Esophagus (tissue), 2 donors: Measurements from ENCODE around the gene NDST1. TPM values are rescaled to one million over a fixed set of nuclear protein-coding genes. Genes with fewer than 3 reads are reported as not detected.
A peak's percentile ranks its signal among the peaks of the same experiment; 100 is the strongest.

ENCODE experiments used
- H3K27ac ChIP-seq, 2 donors: one replicate each; pipeline ENCODE4 v1.5.1; 2013; ENCODE audit warnings: low read depth in 2 of 2, mild to moderate bottlenecking in 2 of 2, inconsistent platforms in 1 of 2, low read length in 1 of 2, moderate library complexity in 1 of 2
- H3K27me3 ChIP-seq, 2 donors: one replicate each; pipeline ENCODE4 v1.6.1; 2013; ENCODE audit warnings: low read length in 2 of 2, control low read depth in 1 of 2, mild to moderate bottlenecking in 1 of 2; ENCODE audit not compliant: insufficient read depth in 2 of 2, control insufficient read depth in 1 of 2
- H3K36me3 ChIP-seq, 2 donors: one replicate each; pipeline ENCODE4 v1.6.1; 2013; ENCODE audit warnings: low read length in 1 of 2; ENCODE audit not compliant: control insufficient read depth in 2 of 2, insufficient read depth in 2 of 2
- H3K4me1 ChIP-seq, 2 donors: one replicate each; pipeline ENCODE4 v1.6.1; 2013; ENCODE audit warnings: low read length in 1 of 2; ENCODE audit not compliant: control insufficient read depth in 2 of 2, insufficient read depth in 2 of 2
- H3K4me3 ChIP-seq, 2 donors: one replicate each; pipeline ENCODE4 v1.5.1; 2013; ENCODE audit warnings: low read length in 2 of 2, mild to moderate bottlenecking in 2 of 2, low read depth in 1 of 2, moderate library complexity in 1 of 2
- H3K9me3 ChIP-seq, 2 donors: one replicate each; pipeline ENCODE4 v1.6.1; 2013; ENCODE audit warnings: mild to moderate bottlenecking in 2 of 2, low read depth in 1 of 2, low read length in 1 of 2, moderate library complexity in 1 of 2; ENCODE audit not compliant: control insufficient read depth in 2 of 2, insufficient read depth in 1 of 2
- WGBS, 2 donors: extraction: QIAGEN DNeasy Blood & Tissue Kit; methylation state at CpG; one replicate each; pipeline ENCODE4 v1.1.7; 2013; 5-methylcytosine and 5-hydroxymethylcytosine counted together
- polyA plus RNA-seq, 2 donors: library from polyadenylated mRNA; stranded (reverse); fragments of 200-250 nt; gene quantifications; one replicate each; pipeline ENCODE4 v1.2.3, GENCODE V29; 2013
- donor health status: healthy with polysubstance abuse.
- donor health status: Bipolar disorder and iron deficiency.

The NDST1 gene
- polyA plus RNA-seq, 2 donors = 29.9 to 37.3 TPM

GRCh38 chr5:150520747-150521521, 13.0 kb downstream of the NDST1 start:
- no peaks in the 10 kb centered on the region for H3K27me3 ChIP-seq
- peaks cover 0 to 26% of the 10 kb centered on the region in 2 donors for H3K36me3 ChIP-seq
- 64 to 73% methylated on average over 36 to 38 of the region's 38 CpGs for WGBS, 2 donors
- no peaks in the 10 kb centered on the region for H3K9me3 ChIP-seq
- H3K27ac ChIP-seq = no peak overlapping the region
- peaks cover 13 to 34% of the 10 kb centered on the region in 2 donors for H3K4me1 ChIP-seq
- H3K4me3 ChIP-seq = no peak overlapping the region

DNA sequence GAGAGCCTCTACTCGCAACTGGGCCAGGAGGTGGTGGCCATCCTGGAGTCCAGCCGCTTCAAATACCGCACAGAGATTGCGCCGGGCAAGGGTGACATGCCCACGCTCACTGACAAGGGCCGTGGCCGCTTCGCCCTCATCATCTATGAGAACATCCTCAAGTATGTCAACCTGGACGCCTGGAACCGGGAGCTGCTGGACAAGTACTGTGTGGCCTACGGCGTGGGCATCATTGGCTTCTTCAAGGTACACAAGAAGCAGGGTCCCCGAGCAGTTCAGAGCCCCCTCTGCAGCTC, 13.5 kb downstream of the NDST1 start:
- H3K36me3 ChIP-seq = peaks cover 0 to 26% of the 10 kb centered on the region in 2 donors
- H3K4me1 ChIP-seq = peaks cover 13 to 34% of the 10 kb centered on the region in 2 donors
- WGBS, 2 donors = 89 to 90% methylated on average over 14 of the region's 14 CpGs
- no peaks in the 10 kb centered on the region for H3K27me3 ChIP-seq
- no peak overlapping the region for H3K4me3 ChIP-seq
- H3K9me3 ChIP-seq = no peaks in the 10 kb centered on the region
- H3K27ac ChIP-seq = no peak overlapping the region

GRCh38 chr5:150521939-150522503, 14.1 kb downstream of the NDST1 start:
- Histone ChIP-seq H3K27me3 (no peaks in the 10 kb centered on the region), H3K9me3 (no peaks in the 10 kb centered on the region), H3K36me3 (peaks cover 0 to 26% of the 10 kb centered on the region in 2 donors), H3K4me3 (no peak overlapping the region), H3K4me1 (peaks cover 13 to 38% of the 10 kb centered on the region in 2 donors), H3K27ac (peak overlapping the region in 1 of 2 donors; percentile 38)
- 89 to 91% methylated on average over 11 of the region's 11 CpGs for WGBS, 2 donors

- Histone ChIP-seq H3K36me3 (peaks cover 0 to 32% of the 10 kb centered on the region in 2 donors), H3K4me1 (peaks cover 11 to 38% of the 10 kb centered on the region in 2 donors), H3K4me3 (no peak overlapping the region), H3K27me3 (no peaks in the 10 kb centered on the region), H3K9me3 (no peaks in the 10 kb centered on the region), H3K27ac (peak overlapping the region in 1 of 2 donors; percentile 38)
- 59 to 72% methylated on average over 14 of the region's 14 CpGs for WGBS, 2 donors
Observed at GRCh38 chr5:150522504-150523414, 14.8 kb downstream of the NDST1 start.

GRCh38 chr5:150523472-150524350, 15.8 kb downstream of the NDST1 start:
- 70 to 71% methylated on average over 12 of the region's 12 CpGs for WGBS, 2 donors
- Histone ChIP-seq H3K27ac (peak overlapping the region in 1 of 2 donors; percentile 17), H3K27me3 (no peaks in the 10 kb centered on the region), H3K9me3 (peaks cover 0 to 3% of the 10 kb centered on the region in 2 donors), H3K4me1 (peaks cover 9 to 37% of the 10 kb centered on the region in 2 donors), H3K4me3 (no peak overlapping the region), H3K36me3 (peaks cover 0 to 37% of the 10 kb centered on the region in 2 donors)

DNA sequence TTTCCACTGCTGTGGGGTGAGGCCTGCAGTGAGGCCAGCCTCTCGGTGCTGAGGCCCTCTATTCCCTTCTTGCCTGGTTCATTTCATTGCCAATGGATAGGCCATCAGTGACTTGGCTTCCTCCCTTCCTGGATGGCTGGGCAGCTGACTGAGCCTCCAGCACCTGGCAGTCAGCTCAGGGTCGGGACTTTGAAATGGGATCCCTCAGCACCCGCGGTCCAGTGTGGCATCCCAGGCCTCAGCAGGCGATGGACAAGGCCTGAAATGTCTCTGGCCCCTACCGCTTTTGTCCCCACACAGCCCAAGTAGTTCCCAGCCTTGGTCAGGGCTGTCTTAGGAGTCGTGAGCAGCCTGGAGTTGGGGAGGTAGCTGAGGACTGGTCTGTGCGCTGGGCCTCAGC, 17.2 kb downstream of the NDST1 start:
- Histone ChIP-seq H3K27me3 (no peaks in the 10 kb centered on the region), H3K4me3 (no peak overlapping the region), H3K4me1 (peaks cover 9 to 37% of the 10 kb centered on the region in 2 donors), H3K27ac (peak overlapping the region in 1 of 2 donors; percentile 6), H3K9me3 (peaks cover 0 to 3% of the 10 kb centered on the region in 2 donors), H3K36me3 (peaks cover 0 to 37% of the 10 kb centered on the region in 2 donors)
- 81 to 84% methylated on average over 8 of the region's 8 CpGs for WGBS, 2 donors

DNA sequence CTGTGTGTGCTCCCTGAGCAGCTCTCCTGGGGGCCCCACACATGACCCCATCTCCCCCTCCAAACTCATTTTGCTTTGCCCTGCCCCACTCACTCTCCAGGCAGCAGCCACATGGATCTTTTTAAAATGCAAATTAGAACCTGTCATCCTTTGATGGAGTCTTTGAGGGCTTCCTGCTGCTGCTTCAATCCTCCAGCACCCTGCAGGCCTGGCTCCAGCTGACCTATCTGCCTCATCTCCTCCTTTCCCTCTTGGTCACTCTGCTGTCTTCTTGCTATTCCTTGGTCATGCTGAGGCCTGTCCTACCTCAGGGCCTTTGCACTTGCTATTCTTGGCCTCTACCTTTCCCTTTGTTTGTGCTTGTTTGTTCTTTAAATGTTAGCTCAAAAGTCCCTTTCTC, 17.9 kb downstream of the NDST1 start:
- no peak overlapping the region for H3K4me3 ChIP-seq
- H3K4me1 ChIP-seq = peaks cover 9 to 35% of the 10 kb centered on the region in 2 donors
- H3K27me3 ChIP-seq = no peaks in the 10 kb centered on the region
- peaks cover 0 to 37% of the 10 kb centered on the region in 2 donors for H3K36me3 ChIP-seq
- peak overlapping the region in 1 of 2 donors; percentile 6 for H3K27ac ChIP-seq
- H3K9me3 ChIP-seq = peaks cover 0 to 3% of the 10 kb centered on the region in 2 donors

GRCh38 chr5:150527038-150527437, 19.1 kb downstream of the NDST1 start:
- Histone ChIP-seq H3K27me3 (no peaks in the 10 kb centered on the region), H3K27ac (no peak overlapping the region), H3K9me3 (peaks cover 0 to 3% of the 10 kb centered on the region in 2 donors), H3K36me3 (peaks cover 0 to 33% of the 10 kb centered on the region in 2 donors), H3K4me3 (no peak overlapping the region), H3K4me1 (peaks cover 6 to 26% of the 10 kb centered on the region in 2 donors)
- WGBS, 2 donors = 73% methylated on average over 8 of the region's 8 CpGs

DNA sequence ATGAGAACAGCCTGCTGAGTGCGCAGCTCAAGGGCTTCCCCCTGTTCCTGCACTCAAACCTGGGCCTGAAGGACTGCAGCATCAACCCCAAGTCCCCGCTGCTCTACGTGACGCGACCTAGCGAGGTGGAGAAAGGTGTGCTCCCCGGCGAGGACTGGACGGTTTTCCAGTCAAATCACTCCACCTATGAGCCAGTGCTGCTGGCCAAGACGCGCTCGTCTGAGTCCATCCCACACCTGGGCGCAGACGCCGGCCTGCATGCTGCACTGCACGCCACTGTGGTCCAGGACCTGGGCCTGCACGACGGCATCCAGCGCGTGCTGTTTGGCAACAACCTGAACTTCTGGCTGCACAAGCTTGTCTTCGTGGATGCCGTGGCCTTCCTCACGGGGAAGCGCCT, 19.9 kb downstream of the NDST1 start:
- Histone ChIP-seq H3K4me3 (no peak overlapping the region), H3K4me1 (peaks cover 6 to 21% of the 10 kb centered on the region in 2 donors), H3K27ac (no peak overlapping the region), H3K9me3 (peaks cover 0 to 3% of the 10 kb centered on the region in 2 donors), H3K36me3 (peaks cover 0 to 30% of the 10 kb centered on the region in 2 donors), H3K27me3 (no peaks in the 10 kb centered on the region)
- WGBS, 2 donors = 92% methylated on average over 24 of the region's 24 CpGs
